Esophagus squamous epithelium (tissue), 4 donors: ENCODE measurements around the gene UBE2J1.

ENCODE experiments used
- CTCF ChIP-seq, 6 experiments: fragments of 450-650 bp in 4 of 6; fragments of 200-600 bp in 2 of 6; sonication (generic) in 2 of 6; IDR thresholded peaks; one replicate each; pipeline ENCODE4 v1.5.1; 2016 to 2019; ENCODE audit warnings: antibody characterized with exemption in 6 of 6, mild to moderate bottlenecking in 4 of 6, moderate library complexity in 4 of 6
- POLR2A ChIP-seq, 4 donors: fragments of 450-650 bp; IDR thresholded peaks; one replicate each; pipeline ENCODE4 v1.6.1; 2017; ENCODE audit warnings: antibody characterized with exemption in 4 of 4, mild to moderate bottlenecking in 4 of 4, moderate library complexity in 3 of 4

GRCh38 chr6:89353118-89353556 lies 615 bp upstream of the UBE2J1 start:
- no peak for TF ChIP-seq CTCF (IDR thresholded peaks at IDR 0.05)
- TF ChIP-seq POLR2A (IDR thresholded peaks at IDR 0.05): no peak
